ENCODE results near the gene MACROD2. TPM values are rescaled to one million over a fixed set of nuclear protein-coding genes. Genes with fewer than 3 reads are reported as not detected.
A peak's percentile ranks its signal among the peaks of the same experiment; 100 is the strongest.

Gene MACROD2
- total RNA-seq, 1 donor from 2014 or later, result 6.4 TPM

DNA sequence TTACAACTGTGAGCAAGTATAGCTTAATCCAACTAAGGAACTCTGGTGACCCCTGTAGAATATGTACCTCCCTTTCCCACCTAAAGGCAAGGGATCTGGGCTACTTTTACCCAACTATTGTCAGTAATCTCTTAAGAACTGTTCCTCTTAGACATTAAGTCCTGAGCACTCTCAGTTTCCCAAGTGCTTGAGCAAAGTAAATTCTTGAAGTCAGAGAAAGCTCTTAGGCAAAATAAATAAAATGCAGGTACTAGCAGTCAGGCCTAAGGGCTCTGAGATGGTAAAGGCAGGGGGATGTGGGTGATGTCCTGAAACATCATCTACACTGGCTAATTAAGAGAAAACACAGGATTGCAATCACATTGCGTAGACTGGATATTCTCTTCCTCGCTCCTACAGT, 788.5 kb downstream of the MACROD2 start:
- Mint-ChIP-seq H3K27me3 (ENCODE audit: low read depth) (no peaks in the 10 kb centered on the region), H3K4me1 (peaks cover 19% of the 10 kb centered on the region), H3K9me3 (no peaks in the 10 kb centered on the region), H3K4me3 (no peak overlapping the region), H3K36me3 (ENCODE audit: low read depth) (no peaks in the 10 kb centered on the region), H3K27ac (ENCODE audit: unreplicated experiment) (no peak overlapping the region)
- no peak for DNase-seq (ENCODE audit: low read depth, low spot score)
- TF ChIP-seq, protein P1, sequence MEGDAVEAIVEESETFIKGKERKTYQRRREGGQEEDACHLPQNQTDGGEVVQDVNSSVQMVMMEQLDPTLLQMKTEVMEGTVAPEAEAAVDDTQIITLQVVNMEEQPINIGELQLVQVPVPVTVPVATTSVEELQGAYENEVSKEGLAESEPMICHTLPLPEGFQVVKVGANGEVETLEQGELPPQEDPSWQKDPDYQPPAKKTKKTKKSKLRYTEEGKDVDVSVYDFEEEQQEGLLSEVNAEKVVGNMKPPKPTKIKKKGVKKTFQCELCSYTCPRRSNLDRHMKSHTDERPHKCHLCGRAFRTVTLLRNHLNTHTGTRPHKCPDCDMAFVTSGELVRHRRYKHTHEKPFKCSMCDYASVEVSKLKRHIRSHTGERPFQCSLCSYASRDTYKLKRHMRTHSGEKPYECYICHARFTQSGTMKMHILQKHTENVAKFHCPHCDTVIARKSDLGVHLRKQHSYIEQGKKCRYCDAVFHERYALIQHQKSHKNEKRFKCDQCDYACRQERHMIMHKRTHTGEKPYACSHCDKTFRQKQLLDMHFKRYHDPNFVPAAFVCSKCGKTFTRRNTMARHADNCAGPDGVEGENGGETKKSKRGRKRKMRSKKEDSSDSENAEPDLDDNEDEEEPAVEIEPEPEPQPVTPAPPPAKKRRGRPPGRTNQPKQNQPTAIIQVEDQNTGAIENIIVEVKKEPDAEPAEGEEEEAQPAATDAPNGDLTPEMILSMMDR (conservative IDR thresholded peaks at IDR 0.05), result no peak

DNA sequence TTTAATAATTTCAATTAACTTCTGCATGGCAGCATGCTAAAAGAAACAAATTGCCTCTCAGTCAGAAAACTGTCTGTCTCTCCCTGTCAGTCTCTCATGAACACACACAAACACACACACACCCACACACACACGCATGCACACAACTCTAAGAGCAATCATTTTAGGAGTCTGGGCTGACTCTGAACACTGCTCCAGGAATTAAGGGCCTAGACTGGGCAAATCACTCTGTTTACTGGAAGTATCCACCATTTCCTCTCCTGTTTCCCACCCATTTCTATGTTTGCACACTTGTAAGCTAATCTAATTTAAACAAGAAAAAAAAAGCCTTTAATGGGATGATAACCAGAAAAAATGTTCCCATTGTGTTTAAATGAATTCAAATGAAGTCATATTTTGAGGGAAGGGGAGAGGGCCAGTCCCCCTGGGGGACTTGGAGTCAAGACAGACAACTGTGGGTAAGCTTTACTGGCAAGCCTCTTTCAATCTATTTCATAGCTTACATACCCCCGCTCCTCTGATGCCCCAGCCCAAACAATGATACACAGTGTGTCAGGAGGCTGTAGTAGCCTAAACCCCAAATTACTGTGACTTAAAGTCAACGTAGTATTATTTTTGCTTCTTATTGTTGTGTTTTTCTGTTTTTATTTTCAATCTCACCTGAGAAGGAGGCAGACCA, 789.9 kb downstream of the MACROD2 start:
- TF ChIP-seq, protein P1 (conservative IDR thresholded peaks at IDR 0.05), result no peak
- H3K9me3 Mint-ChIP-seq, result no peaks in the 10 kb centered on the region
- H3K27me3 Mint-ChIP-seq (ENCODE audit: low read depth), result no peaks in the 10 kb centered on the region
- H3K36me3 Mint-ChIP-seq (ENCODE audit: low read depth), result no peaks in the 10 kb centered on the region
- H3K27ac Mint-ChIP-seq (ENCODE audit: unreplicated experiment), result peak overlapping the region; percentile 90
- H3K4me3 Mint-ChIP-seq, result no peak overlapping the region
- peaks cover 19% of the 10 kb centered on the region for H3K4me1 Mint-ChIP-seq
- no peak for DNase-seq (ENCODE audit: low read depth, low spot score)

DNA sequence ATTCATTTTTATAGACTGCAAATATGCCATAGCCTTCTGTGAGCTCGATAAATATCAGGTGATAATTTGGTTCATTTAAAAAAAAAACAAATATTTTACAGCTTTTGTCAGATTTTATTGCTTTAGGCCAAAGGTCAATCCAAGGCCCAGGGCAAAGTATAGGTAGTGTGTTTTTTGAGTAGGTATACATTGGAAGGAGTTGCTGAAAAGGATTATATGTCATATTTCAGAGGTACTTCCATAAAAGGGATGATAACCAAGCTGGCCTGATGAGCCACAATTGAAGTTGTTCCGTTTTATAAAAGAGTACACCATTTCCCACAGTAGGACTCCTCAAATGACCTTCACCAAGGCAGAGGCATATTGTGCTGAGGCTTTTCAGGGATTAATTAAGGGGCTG, 794.9 kb downstream of the MACROD2 start:
- H3K4me3 Mint-ChIP-seq, result no peak overlapping the region
- no peaks in the 10 kb centered on the region for H3K27me3 Mint-ChIP-seq (ENCODE audit: low read depth)
- DNase-seq (ENCODE audit: low read depth, low spot score), result no peak
- H3K9me3 Mint-ChIP-seq, result peaks cover 2% of the 10 kb centered on the region
- no peaks in the 10 kb centered on the region for H3K36me3 Mint-ChIP-seq (ENCODE audit: low read depth)
- TF ChIP-seq, protein P1 (conservative IDR thresholded peaks at IDR 0.05), result no peak
- H3K27ac Mint-ChIP-seq (ENCODE audit: unreplicated experiment), result no peak overlapping the region
- peaks cover 15% of the 10 kb centered on the region for H3K4me1 Mint-ChIP-seq

DNA sequence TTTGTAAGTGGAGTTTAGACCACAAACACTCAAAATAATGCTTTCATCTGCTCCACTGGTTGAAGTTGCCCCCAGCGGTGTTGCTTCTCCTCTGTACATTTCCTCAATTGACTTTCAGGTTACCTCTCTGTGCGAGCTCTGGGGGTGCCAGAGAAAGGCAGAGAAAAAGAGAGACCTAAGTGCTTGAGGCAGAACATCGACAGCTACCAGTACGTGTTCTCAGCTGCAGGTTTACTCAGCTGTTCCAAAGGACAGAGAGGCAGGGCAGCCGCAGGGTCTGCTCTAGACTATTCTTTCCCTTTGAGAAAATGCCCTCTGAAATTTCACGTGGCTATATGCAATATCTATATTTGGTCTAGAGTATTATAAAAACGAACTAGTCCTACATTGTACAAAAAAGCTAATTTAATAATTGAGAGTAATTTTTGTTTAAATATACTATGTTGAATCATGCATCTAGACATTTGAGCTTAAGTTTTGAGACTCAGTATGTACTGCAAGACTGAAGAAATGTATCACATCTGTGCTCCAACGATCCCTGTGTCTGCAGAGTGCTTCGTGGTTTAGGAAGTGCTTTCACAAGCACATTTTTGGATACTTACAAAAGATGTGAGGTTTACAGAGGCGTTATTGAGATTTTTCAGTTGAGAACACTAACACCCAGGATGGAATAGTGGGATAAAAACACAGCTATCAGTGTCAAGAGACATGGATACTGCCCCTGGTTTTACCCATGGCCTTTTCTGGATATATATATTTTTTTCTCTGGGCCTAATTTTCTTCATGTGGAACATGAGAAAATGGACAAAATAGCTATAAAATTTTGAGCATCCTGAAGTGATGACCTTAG, 795.7 kb downstream of the MACROD2 start:
- peaks cover 3% of the 10 kb centered on the region for H3K9me3 Mint-ChIP-seq
- H3K36me3 Mint-ChIP-seq (ENCODE audit: low read depth), result no peaks in the 10 kb centered on the region
- TF ChIP-seq, protein P1 (conservative IDR thresholded peaks at IDR 0.05), result no peak
- no peak overlapping the region for H3K27ac Mint-ChIP-seq (ENCODE audit: unreplicated experiment)
- H3K27me3 Mint-ChIP-seq (ENCODE audit: low read depth), result no peaks in the 10 kb centered on the region
- no peak overlapping the region for H3K4me3 Mint-ChIP-seq
- peaks cover 7% of the 10 kb centered on the region for H3K4me1 Mint-ChIP-seq
- no peak for DNase-seq (ENCODE audit: low read depth, low spot score)

DNA sequence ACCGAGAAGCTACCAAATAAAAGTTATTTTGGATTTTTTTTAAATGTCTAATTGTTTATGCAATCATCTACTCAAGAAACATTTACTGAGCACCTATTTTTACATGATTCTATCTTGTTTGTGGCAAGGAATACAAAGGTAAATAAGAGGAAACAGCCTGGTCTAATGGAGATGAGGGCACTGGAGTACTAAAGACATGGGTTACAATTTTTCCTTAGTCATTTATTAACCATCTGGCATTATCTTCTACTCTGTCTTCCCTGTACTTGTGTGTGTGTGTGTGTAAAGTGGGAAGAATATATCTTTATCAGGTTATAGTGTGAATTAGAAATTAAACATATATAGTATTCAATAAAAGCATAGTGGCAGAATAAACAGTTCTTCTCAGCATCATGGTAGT, 797.6 kb downstream of the MACROD2 start:
- TF ChIP-seq, protein P1 (conservative IDR thresholded peaks at IDR 0.05), result no peak
- no peak for DNase-seq (ENCODE audit: low read depth, low spot score)
- no peaks in the 10 kb centered on the region for H3K4me1 Mint-ChIP-seq
- no peaks in the 10 kb centered on the region for H3K27me3 Mint-ChIP-seq (ENCODE audit: low read depth)
- peaks cover 6% of the 10 kb centered on the region for H3K9me3 Mint-ChIP-seq
- H3K4me3 Mint-ChIP-seq, result no peak overlapping the region
- H3K36me3 Mint-ChIP-seq (ENCODE audit: low read depth), result no peaks in the 10 kb centered on the region
- H3K27ac Mint-ChIP-seq (ENCODE audit: unreplicated experiment), result no peak overlapping the region

Measured in neural crest cell (in vitro differentiated cells).